GM12801 (cell line): ENCODE results near the gene SCEL.

Experiments used
- CTCF ChIP-seq: IDR thresholded peaks from one replicate; pipeline ENCODE4 v1.5.1; 2011; ENCODE audit warnings: control low read depth; ENCODE audit not compliant: insufficient read length; ENCODE audit errors: extremely low read depth

SCEL gene

GRCh38 chr13:77503398-77503797 is 32.1 kb upstream of the SCEL start:
- no peak for TF ChIP-seq CTCF

- no peak for TF ChIP-seq CTCF
Observed at GRCh38 chr13:77506874-77507273, 28.6 kb upstream of the SCEL start.

- no peak for TF ChIP-seq CTCF
Observed at GRCh38 chr13:77507931-77508776, 27.4 kb upstream of the SCEL start.

GRCh38 chr13:77508959-77509620 is 26.4 kb upstream of the SCEL start:
- TF ChIP-seq CTCF = no peak

GRCh38 chr13:77510156-77510555 is 25.4 kb upstream of the SCEL start:
- TF ChIP-seq CTCF = no peak

GRCh38 chr13:77511552-77511951 is 24.0 kb upstream of the SCEL start:
- TF ChIP-seq CTCF = no peak

GRCh38 chr13:77513719-77514335 is 21.7 kb upstream of the SCEL start:
- TF ChIP-seq CTCF = no peak
